ENCODE results near the gene MCRIP2. TPM values are rescaled to one million over a fixed set of nuclear protein-coding genes. Genes with fewer than 3 reads are reported as not detected.

MCRIP2 gene
- total RNA-seq, 1 experiment from 2014 or later: 69.6 TPM

- peaks cover 7% of the 10 kb centered on the region; the same call in 1 of the 2 replicates for H3K4me1 ChIP-seq (replicated peaks; ENCODE audit: insufficient read depth)
- ChIA-PET CTCF (interaction anchor here (0.9 kb wide), 1 partner anchor 16 kb away, joined by 4 read pairs; the partner anchor contains the start of gene RHBDL1), POLR2A (ENCODE audit: unreplicated experiment) (interaction anchor here (0.5 to 0.6 kb wide), 3 partner anchors 12 to 101 kb away, joined by 3 to 4 read pairs (median 4); partner anchors contain the start of gene MSLN)
- TF ChIP-seq CTCF (conservative IDR thresholded peaks at IDR 0.05) (no peak), EZH2 (IDR thresholded peaks at IDR 0.05; ENCODE audit: low read depth) (no peak)
- no peaks in the 10 kb centered on the region for H3K36me3 ChIP-seq (ENCODE audit: low read depth)
- no peak overlapping the region for H3K27ac ChIP-seq
- no peaks in the 10 kb centered on the region for H3K9me2 ChIP-seq (ENCODE audit: insufficient read depth)
- H2AFZ ChIP-seq: no peak overlapping the region
- 0 out of 2 replicates have a peak, but pooled peaks cover 4% of the 10 kb centered on the region for H4K20me1 ChIP-seq (ENCODE audit: insufficient read depth)
- H3K79me2 ChIP-seq (ENCODE audit: low read depth): no peaks in the 10 kb centered on the region
- intact Hi-C loops (cut with micrococcal nuclease; ENCODE audit: unreplicated experiment): no loop called here
- H3K27me3 ChIP-seq (ENCODE audit: insufficient read depth, low read depth): no peaks in the 10 kb centered on the region
- no TSS peak for BruUV-seq (replicated peaks)
- DNase-seq: no peak
- no peak overlapping the region for H3K4me3 ChIP-seq
- peaks cover 7% of the 10 kb centered on the region for H3F3A ChIP-seq (ENCODE audit: insufficient read depth, low read depth)
- no peaks in the 10 kb centered on the region for H3K9me3 ChIP-seq (ENCODE audit: insufficient read depth, low read depth)
- H3K4me2 ChIP-seq: no peak overlapping the region
Observed at GRCh38 chr16:660132-660458, 18.5 kb downstream of the MCRIP2 start.

- H3K4me3 ChIP-seq: no peak overlapping the region
- peak; percentile 52; the same call in 1 of the 2 replicates for TF ChIP-seq CTCF (conservative IDR thresholded peaks at IDR 0.05)
- no peak for TF ChIP-seq EZH2 (IDR thresholded peaks at IDR 0.05; ENCODE audit: low read depth)
- no peak overlapping the region for H3K27ac ChIP-seq
- peaks cover 7% of the 10 kb centered on the region; the same call in 1 of the 2 replicates for H3K4me1 ChIP-seq (replicated peaks; ENCODE audit: insufficient read depth)
- peaks cover 7% of the 10 kb centered on the region for H3F3A ChIP-seq (ENCODE audit: insufficient read depth, low read depth)
- H3K36me3 ChIP-seq (ENCODE audit: low read depth): no peaks in the 10 kb centered on the region
- H3K9me3 ChIP-seq (ENCODE audit: insufficient read depth, low read depth): no peaks in the 10 kb centered on the region
- H3K79me2 ChIP-seq (ENCODE audit: low read depth): no peaks in the 10 kb centered on the region
- 0 out of 2 replicates have a peak, but pooled peaks cover 4% of the 10 kb centered on the region for H4K20me1 ChIP-seq (ENCODE audit: insufficient read depth)
- intact Hi-C loops (cut with micrococcal nuclease; ENCODE audit: unreplicated experiment): no loop called here
- H2AFZ ChIP-seq: no peak overlapping the region
- no peaks in the 10 kb centered on the region for H3K27me3 ChIP-seq (ENCODE audit: insufficient read depth, low read depth)
- BruUV-seq (replicated peaks): no TSS peak
- DNase-seq: peak; percentile 70 to 87
- H3K9me2 ChIP-seq (ENCODE audit: insufficient read depth): no peaks in the 10 kb centered on the region
- ChIA-PET POLR2A (ENCODE audit: unreplicated experiment) (interaction anchor here (0.5 to 0.8 kb wide), 4 partner anchors 13 to 100 kb away, joined by 3 to 4 read pairs (median 4); partner anchors contain the start of gene MSLN), CTCF (interaction anchor here (0.6 to 0.9 kb wide), 2 partner anchors 15 to 52 kb away, joined by 3 to 4 read pairs; partner anchors contain the start of gene RHBDL1)
- peak overlapping the region; percentile 33; the same call in 1 of the 2 replicates for H3K4me2 ChIP-seq
Observed at GRCh38 chr16:660459-661183, 19.0 kb downstream of the MCRIP2 start.

GRCh38 chr16:661184-661821, 19.7 kb downstream of the MCRIP2 start:
- H3K27ac ChIP-seq: no peak overlapping the region
- intact Hi-C loops (cut with micrococcal nuclease; ENCODE audit: unreplicated experiment): no loop called here
- no peak for DNase-seq
- POLR2A ChIA-PET (ENCODE audit: unreplicated experiment): interaction anchor here (0.8 kb wide), 1 partner anchor 61 kb away, joined by 3 read pairs; no protein-coding TSS in a partner anchor
- no TSS peak for BruUV-seq (replicated peaks)
- H3K9me3 ChIP-seq (ENCODE audit: insufficient read depth, low read depth): no peaks in the 10 kb centered on the region
- no peaks in the 10 kb centered on the region for H3K79me2 ChIP-seq (ENCODE audit: low read depth)
- no peaks in the 10 kb centered on the region for H3K27me3 ChIP-seq (ENCODE audit: insufficient read depth, low read depth)
- no peak overlapping the region for H3K4me3 ChIP-seq
- H3K9me2 ChIP-seq (ENCODE audit: insufficient read depth): no peaks in the 10 kb centered on the region
- H3F3A ChIP-seq (ENCODE audit: insufficient read depth, low read depth): peaks cover 7% of the 10 kb centered on the region
- H4K20me1 ChIP-seq (ENCODE audit: insufficient read depth): 0 out of 2 replicates have a peak, but pooled peaks cover 4% of the 10 kb centered on the region
- H2AFZ ChIP-seq: no peak overlapping the region
- H3K4me2 ChIP-seq: peak overlapping the region; percentile 33; the same call in 1 of the 2 replicates
- TF ChIP-seq EZH2 (IDR thresholded peaks at IDR 0.05; ENCODE audit: low read depth) (no peak), CTCF (conservative IDR thresholded peaks at IDR 0.05) (no peak; the same call in 1 of the 2 replicates)
- H3K4me1 ChIP-seq (replicated peaks; ENCODE audit: insufficient read depth): peaks cover 7% of the 10 kb centered on the region; the same call in 1 of the 2 replicates
- CTCF ChIA-PET: interaction anchor here (0.6 to 0.9 kb wide), 2 partner anchors 15 to 51 kb away, joined by 3 to 4 read pairs; partner anchors contain the start of gene RHBDL1
- no peaks in the 10 kb centered on the region for H3K36me3 ChIP-seq (ENCODE audit: low read depth)
